ENCODE results near the gene ST3GAL4.
A peak's percentile ranks its signal among the peaks of the same experiment; 100 is the strongest.

Gene ST3GAL4

DNA sequence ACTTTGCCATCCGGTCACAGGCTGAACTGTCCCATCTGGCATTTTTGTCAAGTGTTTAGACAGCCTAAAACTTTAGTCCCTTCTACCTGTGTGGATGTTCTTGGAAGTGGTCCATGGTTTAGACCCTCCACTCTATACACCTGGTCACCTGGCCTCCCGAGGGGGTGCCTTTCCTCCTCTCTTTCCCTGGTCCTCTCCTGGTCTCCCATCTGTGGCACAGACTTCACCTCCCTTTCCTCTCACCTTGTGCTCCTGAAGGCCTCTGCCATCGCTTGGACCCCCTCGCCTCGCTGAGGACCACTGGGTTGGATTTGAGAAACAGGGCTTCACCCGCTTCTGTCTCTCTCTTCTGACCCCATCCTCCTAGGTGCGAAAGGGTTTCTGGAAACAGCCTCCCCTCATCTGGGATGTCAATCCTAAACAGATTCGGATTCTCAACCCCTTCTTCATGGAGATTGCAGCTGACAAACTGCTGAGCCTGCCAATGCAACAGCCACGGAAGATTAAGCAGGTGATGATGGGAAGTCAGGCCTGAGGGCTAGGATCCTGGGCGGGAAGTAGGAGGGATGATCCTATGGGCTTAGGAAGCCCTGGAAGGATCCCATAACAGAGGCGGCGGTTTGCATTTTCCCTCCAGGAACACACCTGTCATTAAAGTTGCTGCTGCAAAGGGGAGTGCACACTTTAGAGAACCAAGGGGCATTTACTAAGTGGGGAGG is 53.6 kb downstream of the ST3GAL4 start:
- DNase-seq (ENCODE audit: low spot score), result no peak

DNA sequence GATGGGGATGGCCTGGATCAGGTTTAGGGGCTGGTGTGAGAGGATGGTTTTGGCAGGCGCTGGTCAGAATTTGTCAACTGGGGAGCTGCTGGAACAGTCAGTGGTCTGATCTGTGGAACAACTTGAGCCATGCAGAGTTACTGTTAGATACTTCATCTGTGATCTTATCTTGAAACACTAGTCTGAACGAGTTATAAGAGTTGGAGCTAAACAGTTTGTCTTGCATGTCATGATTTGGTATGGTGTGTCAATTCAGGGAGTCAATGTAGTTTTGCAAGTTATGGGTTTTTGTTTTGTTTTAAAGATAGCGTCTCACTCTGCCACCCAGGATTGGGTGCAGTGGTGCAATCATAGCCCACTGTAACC is 54.1 kb downstream of the ST3GAL4 start:
- no peak for DNase-seq (ENCODE audit: low spot score)

DNA sequence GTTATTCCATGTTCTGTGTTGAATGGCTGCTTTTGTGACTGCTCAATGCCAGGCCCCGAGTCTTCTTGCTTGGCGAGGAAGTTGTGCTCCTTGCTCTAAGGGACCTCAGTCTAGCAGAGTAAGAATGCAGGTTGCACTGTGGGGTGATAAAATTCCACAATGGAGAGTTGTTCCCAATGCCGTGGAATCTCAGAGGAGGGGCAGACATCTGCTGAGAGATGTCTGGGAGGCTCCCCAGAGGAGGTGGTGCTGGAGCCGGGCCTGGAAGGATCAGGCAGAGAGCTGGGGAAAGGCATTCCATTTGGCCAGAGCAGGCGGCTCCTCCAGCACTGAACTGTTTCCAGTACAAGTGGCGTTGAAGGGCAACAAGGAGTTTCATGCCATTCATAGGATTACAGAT is 55.2 kb downstream of the ST3GAL4 start:
- DNase-seq (ENCODE audit: low spot score), result no peak

DNA sequence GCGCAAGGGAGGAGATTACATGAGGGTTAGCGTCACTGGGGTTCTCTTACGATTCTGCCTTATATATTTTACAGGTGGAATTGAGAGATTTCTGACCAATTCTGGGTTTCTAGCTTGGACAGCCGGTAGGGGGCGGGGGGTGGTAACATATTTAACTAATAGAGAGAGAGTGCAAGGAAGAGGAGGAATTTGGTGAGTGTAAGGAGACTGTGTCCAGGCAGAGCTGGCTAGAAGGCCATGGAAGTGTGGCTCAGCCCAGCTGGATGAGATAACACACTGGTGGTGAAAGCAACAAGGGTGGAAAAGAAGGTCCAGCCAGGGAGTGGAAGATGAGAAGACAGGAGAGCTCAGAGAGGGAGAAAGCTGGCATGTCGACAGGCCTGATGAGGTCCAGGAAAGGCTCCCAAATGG is 56.5 kb downstream of the ST3GAL4 start:
- DNase-seq (ENCODE audit: low spot score), result peak; percentile 44

DNA sequence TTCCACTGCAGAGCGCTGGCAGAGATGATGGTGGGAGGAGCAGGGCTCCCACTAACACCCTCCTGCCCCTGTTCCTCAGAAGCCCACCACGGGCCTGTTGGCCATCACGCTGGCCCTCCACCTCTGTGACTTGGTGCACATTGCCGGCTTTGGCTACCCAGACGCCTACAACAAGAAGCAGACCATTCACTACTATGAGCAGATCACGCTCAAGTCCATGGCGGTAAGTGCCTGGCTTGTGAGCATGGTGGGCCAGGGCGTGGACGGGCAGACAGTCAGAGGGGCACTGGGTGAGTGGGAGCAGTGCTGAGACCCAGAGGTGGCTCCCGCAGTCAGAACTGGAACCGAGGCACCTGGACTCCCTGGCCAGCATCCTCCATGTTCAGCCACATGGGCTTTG is 57.9 kb downstream of the ST3GAL4 start:
- no peak for DNase-seq (ENCODE audit: low spot score)

DNA sequence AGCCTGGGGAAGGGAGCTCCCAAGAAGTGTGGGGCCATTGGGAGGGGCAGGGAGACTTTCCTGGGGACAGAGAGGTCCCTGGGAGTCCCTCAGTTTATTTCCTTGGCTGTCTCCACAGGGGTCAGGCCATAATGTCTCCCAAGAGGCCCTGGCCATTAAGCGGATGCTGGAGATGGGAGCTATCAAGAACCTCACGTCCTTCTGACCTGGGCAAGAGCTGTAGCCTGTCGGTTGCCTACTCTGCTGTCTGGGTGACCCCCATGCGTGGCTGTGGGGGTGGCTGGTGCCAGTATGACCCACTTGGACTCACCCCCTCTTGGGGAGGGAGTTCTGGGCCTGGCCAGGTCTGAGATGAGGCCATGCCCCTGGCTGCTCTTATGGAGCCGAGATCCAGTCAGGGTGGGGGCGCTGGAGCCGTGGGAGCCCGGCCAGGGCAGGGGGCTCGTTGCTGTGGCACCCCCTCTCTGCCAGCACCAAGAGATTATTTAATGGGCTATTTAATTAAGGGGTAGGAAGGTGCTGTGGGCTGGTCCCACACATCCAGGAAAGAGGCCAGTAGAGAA is 58.4 kb downstream of the ST3GAL4 start:
- no peak for DNase-seq (ENCODE audit: low spot score)

DNA sequence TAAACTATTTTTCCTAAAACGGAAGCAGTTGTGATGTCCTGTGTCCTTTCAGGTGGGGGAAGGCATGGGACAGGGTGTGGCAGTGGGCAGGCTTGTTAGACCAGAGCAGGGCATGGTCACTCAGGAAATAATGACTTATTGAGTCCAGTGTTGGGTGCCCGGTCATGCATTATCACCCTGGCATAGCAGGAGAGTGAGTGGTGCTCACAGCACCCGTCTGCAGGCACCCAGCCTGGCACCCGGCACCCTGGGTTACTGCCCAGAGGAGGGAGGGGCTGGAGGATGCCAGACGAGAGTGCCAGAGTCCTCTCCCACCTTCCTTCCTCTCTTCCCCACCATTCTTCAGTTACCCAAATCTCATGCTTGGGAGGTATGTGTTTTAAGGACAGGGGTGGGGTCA is 59.1 kb downstream of the ST3GAL4 start:
- no peak for DNase-seq (ENCODE audit: low spot score)

DNA sequence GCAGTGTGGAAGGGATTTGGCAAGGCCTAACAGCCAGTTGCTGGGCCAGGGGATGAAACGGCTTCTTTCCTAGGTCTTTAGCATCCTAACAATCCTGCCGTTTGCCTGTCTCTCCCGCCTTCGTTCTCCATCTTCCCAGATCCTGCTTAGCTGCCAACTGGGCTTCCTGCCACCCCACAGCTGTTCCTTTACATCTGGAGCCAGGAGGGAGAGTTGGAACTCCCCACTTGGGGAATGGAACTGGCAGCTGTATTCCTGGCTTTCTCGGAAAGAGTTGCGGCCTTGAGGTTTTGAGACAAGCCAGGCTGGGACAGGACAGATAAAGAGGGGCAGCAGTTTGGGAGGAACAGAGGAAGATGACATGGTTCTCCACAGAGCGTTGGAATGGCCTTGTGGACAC is 59.6 kb downstream of the ST3GAL4 start:
- DNase-seq (ENCODE audit: low spot score), result no peak

DNA sequence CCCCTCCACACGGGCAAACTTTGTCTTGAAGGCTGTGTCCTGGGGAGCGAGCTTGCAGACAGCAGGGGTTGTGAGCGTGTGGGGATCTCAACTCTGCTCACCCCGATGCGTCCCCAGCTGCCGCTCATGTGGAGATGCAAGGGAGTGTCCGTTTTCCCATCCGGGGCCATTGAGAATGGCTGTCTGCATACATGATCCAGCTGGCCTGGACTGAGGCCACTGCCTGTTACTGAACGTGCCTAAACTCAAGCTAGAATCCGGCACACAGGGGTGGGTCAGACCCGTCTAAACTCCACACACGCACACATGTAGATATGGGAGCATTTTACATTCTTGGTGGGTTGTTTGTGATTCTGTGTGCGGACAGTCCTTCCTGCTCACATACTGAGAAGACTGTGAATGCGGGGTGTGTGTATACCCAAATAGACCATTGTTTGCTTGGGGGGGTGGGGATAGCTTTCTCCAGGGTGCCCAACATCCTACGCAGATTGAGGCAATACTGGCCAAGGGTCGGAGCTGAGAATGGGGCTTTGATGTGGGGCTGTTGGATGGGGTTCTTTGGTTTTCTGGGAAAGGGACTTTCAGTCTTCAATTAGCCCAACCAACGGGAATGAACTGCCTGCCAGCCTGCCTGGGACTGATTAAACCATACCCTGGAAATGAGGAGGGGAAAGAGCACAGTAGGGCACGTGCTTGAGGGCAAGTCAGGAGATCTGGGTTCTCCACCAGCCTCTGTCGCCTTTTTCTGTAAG is 60.4 kb downstream of the ST3GAL4 start:
- no peak for DNase-seq (ENCODE audit: low spot score)

DNA sequence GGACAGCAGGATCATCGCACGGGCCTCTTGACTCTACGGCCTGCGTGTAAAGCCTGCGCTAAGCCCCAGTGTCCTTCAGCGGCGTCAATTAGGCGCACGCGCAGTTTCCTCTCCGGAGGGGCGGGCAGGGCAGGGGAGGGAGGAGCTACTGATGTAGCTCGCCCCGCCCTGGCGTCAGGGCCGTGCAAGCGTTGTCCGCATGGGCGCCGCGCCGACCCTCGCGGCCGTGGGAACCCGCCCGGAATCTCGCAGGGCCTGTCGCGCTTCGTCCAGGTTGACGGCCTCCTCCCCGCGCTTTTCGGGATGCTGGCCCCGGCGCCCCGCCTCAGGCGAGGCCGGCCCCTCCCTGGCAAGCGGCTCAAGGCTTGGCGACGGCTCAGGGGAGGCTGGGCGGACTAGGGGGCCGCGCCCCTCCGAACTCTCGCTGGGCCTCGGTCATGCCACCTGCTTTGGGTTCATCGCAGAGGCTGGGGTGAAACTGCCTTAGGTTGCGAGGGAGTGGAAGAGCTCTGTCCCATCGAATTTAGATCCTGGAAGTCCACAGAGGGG is 61.1 kb downstream of the ST3GAL4 start:
- peak; percentile 97 for DNase-seq (ENCODE audit: low spot score)

DNA sequence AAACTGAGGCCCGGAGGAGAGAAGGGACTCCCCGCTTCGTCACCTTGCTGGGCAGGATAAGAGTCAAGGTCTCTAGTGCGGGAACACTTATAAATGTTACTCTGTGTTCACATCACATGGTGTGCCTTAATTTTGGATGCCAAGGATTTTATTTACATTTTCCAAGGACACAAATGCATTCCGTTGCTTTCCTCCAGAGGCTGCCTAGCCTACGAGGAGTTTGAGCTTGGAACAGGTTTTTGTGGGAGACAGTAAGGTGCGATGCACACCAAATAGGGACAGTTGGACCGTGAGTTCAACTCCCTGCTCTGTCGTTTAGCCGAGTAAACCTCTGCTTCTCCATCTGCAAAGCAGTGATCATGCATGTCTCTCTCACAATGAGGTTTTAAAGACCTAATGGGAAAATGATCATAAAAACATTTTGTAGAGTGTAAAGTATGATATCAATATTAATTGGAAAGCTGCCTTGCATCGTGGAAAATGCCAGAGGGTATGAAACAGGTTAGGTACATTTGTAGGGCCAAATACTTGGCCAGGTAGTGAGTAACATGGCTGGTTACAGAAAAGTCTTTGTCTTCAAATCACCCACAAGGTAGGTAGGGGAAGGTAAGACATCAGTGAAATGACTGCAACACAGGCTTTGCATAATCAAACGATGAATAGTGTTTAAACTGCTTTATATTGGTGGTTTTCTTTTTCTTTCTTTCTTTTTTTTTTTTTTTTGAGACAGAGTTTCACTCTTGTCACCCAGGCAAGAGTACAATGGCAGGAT is 61.8 kb downstream of the ST3GAL4 start:
- DNase-seq (ENCODE audit: low spot score), result no peak

DNA sequence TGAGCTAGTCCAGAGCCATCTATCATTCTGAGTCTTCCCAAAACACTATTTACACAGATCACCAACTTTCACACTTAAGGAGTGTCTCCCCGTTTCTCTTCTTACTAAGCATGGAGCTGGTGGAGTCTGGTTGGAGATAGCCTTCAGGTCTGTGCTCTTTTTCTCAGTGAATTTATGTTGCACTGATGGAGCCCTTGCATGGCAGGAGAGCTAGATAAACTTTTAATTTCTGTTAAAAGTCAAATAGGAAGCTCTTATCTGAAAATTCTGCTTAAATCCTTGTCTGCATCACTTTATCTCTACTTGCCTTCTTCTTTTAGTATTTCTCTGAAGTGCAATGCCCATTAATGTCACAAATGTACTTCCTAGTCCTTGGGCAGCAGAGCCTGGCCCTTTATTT is 63.4 kb downstream of the ST3GAL4 start:
- DNase-seq (ENCODE audit: low spot score), result no peak

DNA sequence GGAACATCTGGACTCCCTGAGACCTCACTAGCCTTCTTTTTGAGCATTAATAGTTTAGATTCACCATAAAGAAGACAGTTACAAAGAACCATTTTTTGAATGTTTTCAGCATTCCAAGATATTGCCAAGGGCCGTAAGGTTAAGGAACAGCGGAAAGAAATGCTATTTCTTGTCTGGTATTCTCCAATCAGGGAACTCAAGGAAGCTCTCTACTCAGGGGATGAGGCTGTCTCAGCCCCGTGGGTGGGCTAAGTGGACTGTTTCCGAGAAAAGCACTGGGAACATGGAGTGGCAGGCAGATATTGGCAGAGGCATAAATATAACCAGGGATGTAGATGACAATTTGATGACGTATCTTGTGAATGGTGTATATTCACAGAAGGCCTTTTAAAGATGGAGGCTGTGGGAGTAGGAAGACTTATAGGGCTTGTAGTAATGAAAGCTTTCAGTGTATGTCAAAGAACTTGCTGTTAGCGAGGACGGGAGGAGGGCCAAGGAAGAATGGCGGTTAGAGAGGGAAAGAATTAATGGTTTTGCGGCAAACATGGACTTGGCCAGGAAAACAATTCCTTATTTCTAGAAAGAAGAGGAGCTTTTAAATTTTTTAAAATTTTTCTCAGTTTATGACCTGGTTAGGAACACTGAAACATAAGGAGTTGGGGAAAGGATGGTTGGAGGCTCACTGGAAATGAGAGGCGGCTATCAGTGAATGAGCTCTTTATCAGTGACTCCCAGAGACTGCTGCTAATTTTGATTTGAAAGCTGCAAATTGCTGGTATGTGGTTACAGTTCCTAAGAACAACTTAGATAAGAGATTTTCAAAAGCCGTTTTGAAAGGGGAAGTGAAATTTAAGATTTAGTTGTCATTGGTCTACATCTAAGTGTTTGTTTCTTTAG is 64.6 kb downstream of the ST3GAL4 start:
- DNase-seq (ENCODE audit: low spot score), result peak; percentile 67

DNA sequence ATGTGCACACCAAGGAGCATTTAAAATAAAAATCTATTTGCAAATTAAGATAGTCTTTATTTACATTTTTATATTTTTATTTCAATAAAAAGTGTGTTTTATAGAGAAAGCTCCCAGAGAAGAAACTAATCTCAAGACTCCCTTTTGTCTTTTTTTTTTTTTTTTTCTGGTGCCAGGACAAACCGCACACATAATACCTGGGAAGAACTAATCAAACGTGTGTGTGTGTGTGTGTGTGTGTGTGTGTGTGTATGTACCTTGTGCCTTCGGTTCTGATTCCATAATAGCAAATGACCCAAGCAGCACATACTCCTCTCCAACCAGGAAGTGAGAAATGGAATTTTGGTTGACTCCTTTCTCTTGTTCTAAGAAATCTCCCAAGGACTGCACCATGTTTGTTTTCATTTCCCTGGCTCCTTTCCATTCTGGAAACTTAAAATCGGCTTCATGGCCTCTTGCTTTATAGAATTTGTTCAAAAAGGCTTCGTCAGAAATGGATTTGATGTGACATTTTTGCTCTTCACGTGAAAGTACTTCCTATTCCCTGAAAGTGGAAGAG is 65.3 kb downstream of the ST3GAL4 start:
- no peak for DNase-seq (ENCODE audit: low spot score)

DNA sequence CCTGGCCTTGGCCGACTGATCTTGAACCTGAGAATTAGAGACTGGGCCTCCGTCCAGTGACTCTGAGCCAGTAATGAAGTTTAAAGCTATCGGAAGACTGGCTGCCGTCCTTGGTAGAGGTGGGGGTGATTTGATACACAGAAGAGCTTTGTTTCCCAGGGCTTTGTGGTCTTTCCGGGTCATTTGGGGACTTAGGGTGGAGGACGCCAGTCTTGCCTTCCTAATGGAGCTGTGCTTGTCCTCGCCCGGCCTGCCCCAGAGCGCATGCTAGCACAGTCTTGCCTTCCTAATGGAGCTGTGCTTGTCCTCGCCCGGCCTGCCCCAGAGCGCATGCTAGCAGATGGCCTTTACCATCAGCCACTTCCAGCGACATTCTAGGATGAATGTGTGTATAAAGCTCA is 65.8 kb downstream of the ST3GAL4 start:
- DNase-seq (ENCODE audit: low spot score), result no peak

DNA sequence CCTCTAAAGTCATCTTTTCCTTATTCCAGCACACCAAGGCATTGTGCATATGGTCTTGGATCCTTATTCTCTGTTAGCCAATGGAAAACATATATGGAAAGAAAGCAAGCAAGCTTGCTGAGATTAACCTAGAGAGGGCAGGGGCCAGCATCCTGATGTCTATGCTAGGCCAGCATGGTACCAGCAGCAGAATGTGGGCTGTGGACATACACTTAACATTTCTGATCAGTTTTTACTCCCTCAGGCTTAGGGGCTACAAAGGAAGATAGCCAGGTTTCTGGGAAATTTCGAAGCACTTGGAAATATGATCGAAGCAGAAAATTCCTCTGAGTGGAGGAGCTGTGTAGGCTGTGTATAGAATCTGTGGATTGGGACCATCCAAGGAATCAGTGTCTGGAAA is 67.0 kb downstream of the ST3GAL4 start:
- DNase-seq (ENCODE audit: low spot score), result no peak

DNA sequence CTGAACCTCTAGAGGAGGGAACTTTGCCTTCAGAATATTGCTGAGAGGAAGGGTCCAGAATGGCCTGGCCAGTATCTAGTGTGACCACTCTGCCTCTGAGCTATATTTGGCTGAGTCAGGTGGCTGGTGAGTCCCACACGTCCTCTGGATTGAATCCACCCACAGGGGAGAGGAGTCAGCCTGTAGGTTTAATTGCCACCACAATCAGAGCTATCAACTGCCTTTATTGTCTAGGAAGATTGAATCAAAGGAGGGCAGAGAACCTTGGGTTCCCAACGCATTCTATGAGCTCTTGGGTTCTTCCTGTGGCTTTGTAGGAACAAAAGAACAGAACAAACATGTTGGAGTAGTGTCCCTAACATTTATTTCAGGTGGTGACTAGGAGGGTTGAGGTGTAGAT is 67.7 kb downstream of the ST3GAL4 start:
- no peak for DNase-seq (ENCODE audit: low spot score)

DNA sequence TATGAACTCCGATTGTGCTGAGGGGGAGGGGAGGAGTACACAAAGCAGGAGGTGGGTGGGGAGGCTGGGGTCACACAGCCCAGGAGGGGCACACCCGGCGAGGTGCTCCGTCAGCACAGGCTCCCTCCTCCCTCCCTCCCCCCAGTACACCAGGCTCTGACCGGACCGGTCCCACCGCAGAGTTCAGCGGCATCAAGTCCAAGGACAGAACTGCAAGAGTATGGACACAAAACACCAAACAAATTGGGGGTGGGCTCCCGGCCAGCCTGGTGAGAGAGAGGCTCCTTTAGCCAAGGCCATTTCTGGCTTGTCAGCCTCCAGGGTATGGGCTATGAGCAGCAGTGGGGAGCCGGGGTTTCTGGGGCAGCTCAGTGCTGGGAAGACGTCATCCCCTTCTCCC is 68.3 kb downstream of the ST3GAL4 start:
- DNase-seq (ENCODE audit: low spot score), result no peak

DNA sequence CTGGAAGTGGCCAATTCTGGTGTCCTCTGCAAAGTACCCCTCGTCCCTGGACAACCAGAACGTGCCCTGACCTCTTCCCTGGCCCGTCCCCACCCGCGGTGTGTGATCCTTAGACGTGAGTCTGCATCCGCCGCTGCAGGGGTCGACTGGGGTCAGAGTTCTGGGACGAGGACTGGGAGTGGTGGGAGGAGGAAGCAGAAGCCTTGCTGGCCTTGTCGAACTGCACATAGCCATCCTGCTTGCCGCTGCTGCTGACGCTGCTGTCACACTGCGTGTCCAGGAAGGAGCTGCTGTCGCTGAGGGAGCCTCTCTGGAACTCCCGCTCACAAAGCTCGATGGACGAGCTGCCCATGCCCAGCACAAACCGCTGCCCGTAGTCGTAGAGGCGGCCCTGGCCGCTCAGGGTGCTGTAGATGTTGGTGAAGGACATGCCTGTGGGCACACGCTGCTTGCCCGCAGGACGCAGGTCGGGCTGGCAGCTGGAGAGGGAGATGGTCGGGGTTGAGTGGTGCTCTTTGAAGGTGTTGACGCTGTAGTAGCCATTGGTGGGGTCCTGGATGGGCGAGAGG is 69.1 kb downstream of the ST3GAL4 start:
- DNase-seq (ENCODE audit: low spot score), result no peak

DNA sequence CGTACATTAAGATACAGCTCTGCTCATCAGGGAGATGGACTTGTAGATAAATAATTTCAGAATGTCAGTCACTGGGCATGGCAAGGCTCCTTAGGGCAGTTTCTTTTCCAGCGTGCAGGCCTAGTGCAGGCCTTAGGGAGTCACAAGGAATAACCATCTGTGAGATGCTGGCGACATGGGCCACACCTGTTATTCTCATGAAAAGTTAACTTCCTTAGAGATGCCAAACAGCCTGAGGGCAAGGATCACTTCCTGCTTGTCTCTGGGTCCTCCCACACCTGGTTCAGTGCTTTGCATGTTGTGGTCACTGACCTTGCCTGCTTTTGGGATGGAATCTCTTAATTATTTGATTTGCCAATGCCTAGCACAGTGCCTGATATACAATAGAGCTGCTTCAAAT is 70.6 kb downstream of the ST3GAL4 start:
- DNase-seq (ENCODE audit: low spot score), result no peak

All from hepatic stellate cell (primary cell).